Stimulated activated CD4-positive, alpha-beta T cell treated with anti-CD3 and anti-CD28 coated beads, Interleukin-2, amount 100 ng/mL, for 24 hours (primary cell): ENCODE results near the gene THADA.

Experiments used
- DNase-seq, 2 donors: peaks; one replicate each; pipeline ENCODE4 v3.0.0-alpha.2; 2020

Gene THADA

DNA sequence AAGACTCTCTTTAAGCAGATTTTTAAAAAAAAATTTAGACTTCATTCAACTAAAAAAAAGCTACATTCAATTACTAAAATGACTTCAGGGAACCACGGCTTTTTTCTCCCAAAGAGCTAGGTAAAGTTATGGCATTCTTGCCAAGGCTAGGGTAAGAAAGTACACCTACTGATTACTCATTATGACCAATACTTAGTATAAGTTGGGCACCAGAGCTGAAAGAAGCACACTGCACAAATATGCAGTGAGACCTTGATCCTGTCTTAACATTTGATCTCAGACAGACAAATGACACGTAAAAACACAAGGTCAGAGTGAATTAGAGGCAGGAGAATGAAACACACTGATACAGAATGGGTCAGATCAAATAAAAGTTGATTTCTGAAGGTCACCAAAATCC is 88.7 kb downstream of the THADA start:
- no peak for DNase-seq

DNA sequence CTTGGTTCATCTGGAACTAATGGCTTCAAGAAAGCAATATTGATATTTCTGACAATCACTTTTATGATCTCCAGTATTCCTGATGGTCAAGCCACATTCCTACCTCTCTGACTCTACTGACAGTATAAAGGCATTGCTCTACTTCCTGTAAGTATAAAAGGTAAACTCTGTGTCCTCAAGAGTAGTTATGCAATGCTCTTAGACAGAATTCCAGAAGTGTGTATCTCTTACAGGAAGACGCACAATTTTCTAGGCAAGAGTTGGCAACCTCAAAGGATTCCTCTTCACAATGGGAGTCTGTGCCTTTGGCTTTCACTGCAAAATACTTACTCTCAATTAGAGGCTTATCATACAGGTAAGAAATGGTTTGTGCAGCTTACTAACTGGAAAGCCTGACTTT is 100.1 kb downstream of the THADA start:
- no peak for DNase-seq

DNA sequence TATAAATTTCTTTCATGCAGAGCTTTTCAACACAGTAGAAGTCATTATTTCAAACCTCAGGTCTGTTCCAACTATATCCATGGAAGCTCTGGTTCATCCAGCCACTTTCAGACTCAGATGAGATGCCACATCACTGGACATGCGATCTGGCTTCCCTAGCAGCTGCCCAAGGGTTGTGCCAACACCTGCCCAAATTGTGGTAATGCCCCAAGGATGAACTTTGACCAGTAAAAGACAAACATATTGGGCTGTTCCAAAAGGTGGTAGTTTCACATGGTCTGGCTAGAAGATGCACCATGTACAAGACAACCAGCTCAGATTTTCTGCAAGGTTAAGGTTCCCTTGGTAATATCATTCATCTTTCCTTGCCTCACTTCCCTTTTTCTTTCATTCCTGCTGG is 101.9 kb downstream of the THADA start:
- no peak for DNase-seq

DNA sequence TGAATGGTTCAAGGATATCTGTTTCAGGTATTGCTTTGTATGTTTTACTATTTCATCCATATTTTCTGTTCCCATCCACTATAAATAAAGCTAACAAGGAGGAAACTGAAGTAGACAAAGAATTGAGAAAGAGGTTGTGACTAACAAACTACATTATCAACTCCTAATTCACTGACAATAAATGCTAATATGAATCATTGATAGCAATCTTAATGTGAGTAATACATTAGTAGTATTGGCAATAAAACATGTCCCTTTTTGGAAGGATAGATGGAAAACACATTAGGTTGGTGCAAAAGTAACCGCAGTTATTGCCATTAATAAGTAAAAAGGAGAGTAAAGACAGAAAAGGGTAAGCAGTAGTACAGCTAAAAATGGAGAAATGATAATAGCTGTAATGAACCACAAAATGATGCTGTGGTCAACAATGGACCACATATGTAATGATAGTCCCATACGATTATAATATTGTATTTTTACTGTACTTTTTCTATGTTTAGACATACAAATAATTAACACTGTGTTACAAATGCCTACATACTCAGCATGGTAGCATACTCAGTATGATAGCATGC is 104.7 kb downstream of the THADA start:
- no peak for DNase-seq

DNA sequence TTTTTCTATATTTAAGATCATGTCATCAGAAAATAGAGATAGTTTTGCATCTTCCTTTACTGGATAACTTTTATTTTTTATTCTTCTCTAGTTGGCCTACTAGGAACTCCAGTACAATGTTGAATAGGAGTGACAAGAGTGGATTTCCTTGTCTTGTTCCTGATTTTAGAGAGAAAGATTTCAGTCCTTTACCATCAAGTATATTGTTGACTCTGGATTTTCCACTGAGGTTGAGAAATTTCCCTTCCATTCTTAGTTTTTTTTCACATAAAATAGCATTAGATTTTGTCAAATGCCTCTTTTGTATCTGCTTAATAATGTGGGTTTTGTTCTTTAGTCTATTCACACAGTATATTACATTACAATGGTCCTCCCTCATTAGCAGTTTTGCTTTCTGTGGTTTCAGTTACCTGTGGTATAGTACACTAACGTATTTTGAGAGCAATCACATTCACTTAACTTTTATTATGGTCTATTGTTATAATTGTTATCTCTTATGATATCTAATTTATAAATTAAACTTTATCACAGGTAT is 105.5 kb downstream of the THADA start:
- no peak for DNase-seq

DNA sequence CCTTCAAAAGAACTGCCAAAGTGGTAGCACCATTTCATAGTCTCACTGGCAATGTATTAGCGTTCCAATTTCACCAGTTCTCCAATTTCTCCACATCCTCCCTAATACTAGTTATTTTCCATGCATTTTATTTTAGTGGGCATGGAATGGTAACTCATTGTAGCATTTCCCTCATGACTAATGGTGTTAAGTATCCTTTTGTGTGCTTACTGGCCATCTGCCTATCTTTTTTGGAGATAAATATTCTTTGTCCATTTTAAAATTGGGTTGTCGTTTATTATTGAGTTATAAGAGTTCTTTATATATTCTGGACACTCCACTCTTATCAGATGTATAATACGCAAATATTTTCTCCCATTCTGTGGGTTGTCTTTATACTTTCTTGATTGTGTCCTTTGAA is 107.1 kb downstream of the THADA start:
- DNase-seq, result no peak

DNA sequence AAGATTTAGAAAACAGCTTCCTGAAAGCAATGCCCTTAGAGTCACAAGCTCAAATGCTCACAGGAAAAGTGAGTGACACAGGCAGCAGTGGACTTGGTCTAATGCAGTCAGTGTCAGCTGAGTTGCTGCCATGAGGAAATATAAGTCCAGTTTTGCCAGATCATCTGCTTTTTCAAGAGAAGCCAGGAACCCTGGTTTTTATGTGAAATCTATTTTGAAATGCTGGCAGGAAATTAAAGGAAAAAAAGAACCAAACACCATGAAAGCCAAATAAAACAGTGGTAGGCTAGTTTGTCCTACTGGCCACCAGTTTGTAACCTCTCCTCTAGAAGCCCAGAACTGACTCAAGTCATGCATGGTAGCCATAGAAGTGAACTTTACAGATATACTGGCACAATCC is 109.2 kb downstream of the THADA start:
- no peak for DNase-seq

DNA sequence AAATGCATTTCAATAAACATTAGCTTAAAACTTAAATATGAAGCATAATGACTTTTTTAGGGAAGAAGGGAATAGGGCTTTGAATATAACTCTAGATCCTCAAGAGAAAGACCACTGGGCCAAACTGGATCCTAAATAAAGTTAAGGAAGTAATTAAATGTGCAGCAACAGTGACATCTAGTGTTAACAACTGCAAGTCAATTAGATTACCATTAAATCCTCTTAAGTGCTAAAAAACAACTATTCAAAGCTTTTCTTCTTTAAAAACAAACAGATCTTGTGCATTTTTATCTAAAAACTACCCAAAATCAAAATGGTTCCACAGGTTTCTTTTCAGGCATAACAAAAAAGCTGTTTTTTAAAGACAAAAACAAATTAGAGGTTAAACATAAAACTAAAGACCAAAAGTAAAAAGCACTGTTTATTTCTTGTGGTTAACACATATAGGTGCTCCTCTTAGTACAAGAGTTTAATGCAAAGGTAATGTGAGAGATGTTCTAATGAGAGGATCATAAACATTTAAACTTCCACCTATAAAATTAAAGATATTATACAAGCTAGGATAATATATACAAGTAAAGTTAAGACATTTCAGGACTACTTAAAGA is 111.4 kb downstream of the THADA start:
- no peak for DNase-seq

DNA sequence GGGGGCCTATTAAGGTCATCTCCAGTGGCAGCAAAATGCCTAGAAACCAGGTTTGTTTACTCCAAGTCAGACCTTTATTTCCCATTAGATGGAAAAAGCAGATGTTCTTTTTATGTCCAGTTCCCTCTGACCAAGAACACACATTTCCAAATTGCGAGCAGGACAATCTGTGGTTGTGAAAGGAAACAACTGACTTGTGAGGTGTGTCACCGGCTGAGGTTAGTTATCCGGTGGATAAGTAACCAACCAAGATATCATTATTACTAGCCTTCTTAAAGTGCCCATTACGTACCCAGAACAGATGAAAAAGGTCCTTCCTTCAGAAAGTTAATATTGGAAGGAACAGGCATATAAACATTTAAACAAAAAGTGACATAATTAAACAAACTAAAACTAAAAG is 112.9 kb downstream of the THADA start:
- no peak for DNase-seq

DNA sequence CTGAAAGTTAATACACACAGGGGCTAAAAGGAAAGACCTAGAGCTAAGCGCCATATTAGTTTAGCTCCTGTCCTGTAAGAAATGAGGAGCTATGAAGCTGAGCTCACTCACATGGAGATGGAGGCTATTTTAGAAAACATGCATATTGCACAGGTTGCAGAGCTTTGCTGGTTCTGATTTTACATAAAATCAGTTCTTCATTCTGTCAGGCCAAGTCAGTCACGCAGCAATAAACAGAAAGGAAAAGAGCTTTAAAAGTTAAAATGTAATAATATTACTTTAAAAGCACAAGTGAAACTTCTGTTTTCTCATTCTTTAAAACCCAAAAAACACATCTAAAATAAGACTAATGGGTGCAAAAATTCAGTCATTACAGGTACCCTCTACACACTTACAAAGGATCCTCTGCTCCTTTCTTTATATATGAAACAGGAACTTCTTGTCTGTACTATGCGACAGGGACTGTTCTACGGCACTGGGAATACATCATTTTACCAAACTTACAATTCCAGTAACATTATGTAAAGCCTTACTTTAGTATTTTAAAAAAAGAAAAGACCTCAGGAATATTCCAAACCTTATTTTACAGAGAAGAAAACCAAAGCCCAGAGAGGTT is 113.8 kb downstream of the THADA start:
- DNase-seq, result no peak

DNA sequence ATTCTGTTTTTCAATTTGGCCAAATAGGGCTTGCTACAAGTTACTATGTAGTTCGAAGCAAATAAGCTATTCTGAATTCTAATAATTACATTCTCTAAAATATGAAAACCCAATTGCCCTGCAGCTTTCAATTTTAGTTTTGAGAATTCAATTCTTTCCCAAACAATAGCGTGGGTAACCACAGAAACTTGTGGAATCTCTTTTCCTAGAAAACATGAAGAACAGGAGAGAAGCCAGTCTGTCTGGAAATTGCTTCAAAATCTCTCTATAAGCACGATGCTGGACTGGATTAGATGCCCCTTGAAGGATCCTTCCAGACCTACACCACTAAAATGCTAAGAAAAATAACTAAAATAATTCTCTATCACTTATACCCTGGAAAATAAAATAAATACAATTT is 115.0 kb downstream of the THADA start:
- DNase-seq, result no peak

DNA sequence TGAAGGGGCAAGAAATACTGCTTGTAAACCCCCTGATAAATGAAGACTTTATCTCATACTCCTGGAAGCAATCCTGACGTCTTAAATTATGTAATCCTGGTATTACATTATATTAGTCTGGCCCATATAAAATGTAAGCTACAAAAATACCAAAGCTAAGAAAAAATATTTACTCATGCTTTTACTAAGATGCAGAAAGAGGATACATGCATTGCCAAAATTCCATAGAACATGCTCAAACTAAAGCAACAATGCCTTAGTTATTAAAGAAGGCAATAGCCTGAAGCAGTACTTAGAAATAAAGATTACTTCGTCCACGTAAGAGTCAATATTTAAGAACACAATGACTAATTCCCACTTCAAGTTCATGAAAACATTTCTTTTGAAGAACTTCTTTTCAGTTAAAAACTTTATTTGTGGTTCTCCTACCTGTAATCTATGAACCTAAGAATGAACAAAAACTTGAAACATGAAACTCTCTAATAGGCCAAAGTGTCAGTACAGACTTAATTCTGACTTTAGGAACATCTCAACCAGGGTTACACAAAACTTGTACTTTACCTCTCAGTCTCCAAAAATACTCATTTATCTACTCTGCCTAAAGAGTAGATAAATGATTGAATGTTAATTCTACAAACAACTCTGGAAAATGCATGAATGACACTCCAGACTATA is 117.3 kb downstream of the THADA start:
- no peak for DNase-seq

DNA sequence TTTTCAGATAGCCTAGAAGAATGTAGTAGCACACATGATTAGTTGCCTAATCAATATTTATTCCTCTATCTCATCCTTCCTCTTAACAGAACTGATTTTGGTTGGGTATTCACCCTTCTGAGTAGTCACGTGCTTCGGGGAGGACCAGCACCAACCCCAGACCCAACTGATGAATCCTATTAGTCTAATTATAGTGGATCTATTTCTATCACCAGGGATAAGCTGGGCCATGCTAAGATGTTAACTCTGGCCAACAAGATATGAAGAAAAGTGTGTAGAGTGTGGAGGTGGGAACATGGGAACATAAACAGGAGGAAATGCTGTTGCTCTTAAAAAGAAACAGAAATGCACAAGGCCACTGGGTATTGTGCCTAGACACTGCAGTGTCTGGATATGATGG is 119.9 kb downstream of the THADA start:
- DNase-seq, result no peak

DNA sequence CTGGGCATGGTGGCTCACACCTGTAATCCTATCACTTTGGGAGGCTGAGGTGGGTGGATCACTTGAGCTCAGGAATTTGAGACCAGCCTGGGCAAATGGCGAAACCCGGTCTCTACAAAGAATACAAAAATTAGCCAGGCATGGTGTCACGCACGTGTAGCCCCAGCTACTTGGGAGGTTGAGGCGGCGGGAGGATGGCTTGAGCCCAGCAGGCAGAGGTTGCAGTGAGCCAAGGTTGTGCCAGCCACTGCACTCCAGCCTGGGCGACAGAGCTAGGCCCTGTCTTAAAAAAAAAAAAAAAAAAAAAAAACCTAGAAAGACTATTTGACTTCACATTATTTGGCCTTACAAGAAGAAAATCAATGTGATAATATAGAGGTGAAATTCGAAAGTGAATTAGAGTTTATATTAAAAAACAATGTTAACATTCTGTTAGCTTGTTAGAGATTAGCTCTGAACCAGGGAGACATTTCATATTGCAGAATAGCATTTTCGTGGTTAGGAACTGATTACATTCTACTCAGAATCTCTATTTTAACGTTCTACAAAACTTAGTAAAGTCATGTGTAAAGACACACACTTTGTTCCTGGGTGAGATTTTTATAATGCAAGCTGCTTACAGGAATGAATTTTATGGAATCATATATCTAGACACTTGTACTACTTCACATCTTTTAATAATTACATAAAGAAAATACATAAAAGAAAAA is 120.5 kb downstream of the THADA start:
- no peak for DNase-seq

DNA sequence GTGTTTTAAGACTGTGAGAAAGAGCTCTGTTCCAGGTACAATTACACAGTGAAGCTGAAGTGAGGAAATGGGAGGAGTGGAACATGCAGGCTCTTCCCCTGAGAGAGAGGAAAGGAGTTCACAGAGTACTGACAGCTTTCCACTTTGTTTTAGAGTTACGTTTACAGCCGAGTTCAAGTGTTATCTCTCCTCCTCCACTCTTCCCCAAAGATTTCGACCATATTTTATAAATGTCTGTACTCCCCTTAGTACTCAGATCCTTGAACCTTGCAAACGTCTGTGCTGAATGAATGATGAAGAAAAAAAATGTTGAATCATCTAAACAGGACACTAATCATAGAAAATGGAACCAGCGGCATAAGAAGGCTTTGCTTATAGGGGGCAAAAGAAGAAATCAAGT is 121.6 kb downstream of the THADA start:
- no peak for DNase-seq

DNA sequence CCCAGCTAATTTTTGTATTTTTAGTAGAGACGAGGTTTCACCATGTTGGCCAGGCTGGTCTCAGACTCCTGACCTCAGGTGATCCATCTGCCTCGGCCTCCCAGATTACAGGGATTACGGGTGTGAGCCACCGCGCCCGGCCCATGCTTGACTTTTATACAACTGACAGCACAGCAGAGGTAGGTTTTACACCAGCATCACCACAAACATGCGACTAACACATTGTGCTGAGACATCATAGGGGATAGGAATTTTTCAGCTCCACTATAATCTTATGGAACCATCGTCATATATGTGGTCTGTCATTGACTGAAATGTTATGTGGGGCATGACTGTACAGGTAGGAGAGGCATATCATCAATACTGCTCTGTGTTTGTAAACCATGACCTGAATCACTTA is 122.1 kb downstream of the THADA start:
- DNase-seq, result no peak

DNA sequence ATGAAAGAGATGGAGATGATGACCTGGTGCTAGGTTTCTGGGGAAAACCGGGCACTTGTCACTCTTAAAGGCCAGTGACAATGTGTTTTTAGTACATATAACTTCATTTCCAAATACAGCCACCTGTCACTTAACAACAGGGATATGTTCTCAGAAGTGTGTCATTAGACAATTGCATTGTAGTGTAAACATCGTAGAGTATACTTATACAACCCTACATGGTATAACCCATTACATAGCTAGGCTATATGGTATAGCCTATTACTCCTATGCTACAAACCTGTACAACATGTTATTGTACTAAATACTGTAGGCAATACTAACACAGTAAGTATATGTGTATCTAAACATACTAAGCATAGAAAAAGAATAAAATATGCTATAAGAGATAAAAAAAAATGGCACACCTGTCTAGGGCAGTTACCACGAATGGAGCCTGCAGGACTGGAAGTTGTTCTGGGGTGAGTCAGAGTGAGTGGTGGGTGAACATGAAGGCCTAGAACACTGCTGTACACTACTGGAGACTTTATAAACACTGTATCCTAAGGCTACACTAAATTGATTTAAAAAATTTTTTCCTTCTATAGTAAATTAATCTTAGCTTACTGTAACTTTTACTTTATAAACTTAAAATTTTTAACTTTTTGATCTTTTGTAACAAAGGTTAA is 123.2 kb downstream of the THADA start:
- no peak for DNase-seq

DNA sequence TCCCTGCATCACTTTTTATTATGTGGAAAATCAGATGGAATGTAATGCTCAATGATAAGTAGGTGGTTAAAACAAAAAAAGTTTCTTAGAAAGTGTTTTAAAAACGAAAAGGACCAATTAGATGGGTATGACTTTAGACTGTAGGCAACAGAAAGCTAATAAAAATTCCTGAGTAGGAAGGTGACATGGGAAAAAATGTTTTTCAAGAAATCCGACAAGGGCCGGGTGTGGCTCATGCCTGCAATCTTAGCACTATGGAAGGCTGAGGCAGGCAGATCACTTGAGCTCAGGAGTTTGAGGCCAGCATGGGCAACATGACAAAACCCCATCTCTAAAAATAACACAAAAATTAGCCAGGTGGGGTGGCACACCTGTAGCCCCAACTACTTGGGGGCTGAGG is 126.1 kb downstream of the THADA start:
- no peak for DNase-seq

DNA sequence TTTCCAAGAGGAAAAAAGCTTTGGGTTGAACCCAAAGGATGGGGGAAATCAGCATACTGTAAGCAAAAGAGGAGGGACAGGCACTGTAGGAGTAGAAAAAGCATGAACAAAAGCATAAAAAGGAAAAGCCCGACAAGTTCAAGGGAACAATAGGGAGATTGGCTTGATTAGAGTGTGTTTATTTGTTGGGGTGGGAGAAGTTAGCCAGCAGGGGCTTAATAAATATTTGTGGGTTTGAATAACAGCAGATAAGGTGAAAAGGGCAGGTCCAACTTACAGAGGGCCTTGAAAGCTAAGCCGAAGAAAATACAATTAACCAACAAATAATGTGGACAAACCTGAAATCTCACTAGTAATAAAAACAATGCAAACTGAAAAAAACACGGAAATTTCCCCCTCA is 126.7 kb downstream of the THADA start:
- DNase-seq, result no peak

DNA sequence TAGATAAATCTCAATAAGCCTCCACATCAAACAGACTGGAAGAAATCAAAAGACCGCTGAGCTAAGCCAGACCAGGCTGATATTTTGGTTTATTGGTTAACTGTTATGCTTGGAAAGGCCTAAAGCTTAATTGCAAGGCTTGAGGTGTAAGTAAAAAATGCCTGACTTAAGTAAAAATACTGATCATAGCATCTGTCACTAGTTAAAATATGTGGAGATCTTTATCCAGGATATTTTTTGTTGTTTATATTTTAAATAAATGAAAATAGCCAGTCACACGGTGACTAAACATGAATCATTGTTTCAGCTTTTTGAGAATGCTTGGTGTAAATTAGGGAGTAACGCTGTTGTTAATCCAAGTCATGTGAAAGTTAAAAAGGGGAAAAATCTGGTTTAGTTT is 127.9 kb downstream of the THADA start:
- no peak for DNase-seq

DNA sequence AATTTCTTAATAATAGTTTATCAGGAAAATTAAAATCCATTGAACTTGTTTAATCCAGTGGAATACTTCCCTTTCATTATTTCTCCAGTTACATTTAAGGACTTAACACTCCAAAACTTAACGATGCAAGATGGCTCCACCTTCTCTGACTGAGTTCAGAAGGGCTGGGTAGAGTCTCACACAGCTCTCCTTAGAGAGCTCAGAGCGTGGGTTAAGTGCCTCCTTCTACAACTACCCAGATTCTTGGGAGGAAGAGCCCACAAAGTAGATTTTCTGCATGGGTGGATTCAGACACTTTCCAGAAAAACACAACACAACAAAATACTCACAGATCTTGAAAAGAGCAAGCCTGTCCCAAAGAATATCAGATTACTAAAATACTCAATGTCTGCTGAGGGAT is 130.6 kb downstream of the THADA start:
- DNase-seq, result no peak

DNA sequence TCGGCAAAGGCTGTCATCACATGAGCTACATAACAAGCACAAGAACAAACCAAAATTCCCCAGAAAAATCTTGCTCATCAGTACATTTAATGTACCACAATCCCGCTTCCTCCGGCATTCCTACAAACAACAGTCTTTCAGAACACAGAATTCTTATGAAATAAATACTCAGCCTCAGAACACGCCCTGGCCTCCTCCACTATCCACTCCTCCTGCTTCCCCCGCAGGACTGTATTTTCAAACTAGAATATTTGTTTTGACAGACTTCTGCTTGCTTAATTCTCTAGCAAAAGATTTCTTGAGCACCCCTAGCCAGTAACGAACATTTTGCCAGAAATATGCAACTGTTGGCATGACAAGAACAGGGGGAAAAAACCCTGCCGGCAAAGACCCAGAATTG is 131.2 kb downstream of the THADA start:
- DNase-seq, result no peak
